ENCODE data around the gene MORC2. TPM values are rescaled to one million over a fixed set of nuclear protein-coding genes. Genes with fewer than 3 reads are reported as not detected.

Gene MORC2
- total RNA-seq, 1 experiment from 2014 or later, result 32.4 TPM

GRCh38 chr22:30968924-30969531 is 454 bp upstream of the MORC2 start, which contains the start of gene TUG1:
Gene TUG1, plus strand, starts transcription at chr22:30969265.
- Histone ChIP-seq H3K36me3 (peaks cover 81% of the 10 kb centered on the region), H3K4me3 (peak within 1 kb of the TSS; percentile 65), H3K27me3 (no peaks in the 10 kb centered on the region), H3K9me3 (peaks cover 51% of the 10 kb centered on the region)
- DNase-seq, result peak; percentile 99

GRCh38 chr22:30964858-30965257 is 3.7 kb downstream of the MORC2 start:
- peaks cover 15% of the 10 kb centered on the region for H3K9me3 ChIP-seq
- no peak for DNase-seq
- H3K4me3 ChIP-seq, result no peak overlapping the region
- peaks cover 49% of the 10 kb centered on the region for H3K36me3 ChIP-seq
- no peaks in the 10 kb centered on the region for H3K27me3 ChIP-seq

GRCh38 chr22:30955153-30955552 is 13.4 kb downstream of the MORC2 start:
- Histone ChIP-seq H3K27me3 (no peaks in the 10 kb centered on the region), H3K4me3 (no peak overlapping the region), H3K36me3 (peaks cover 75% of the 10 kb centered on the region), H3K9me3 (no peaks in the 10 kb centered on the region)
- no peak for DNase-seq

GRCh38 chr22:30953206-30953605 is 15.4 kb downstream of the MORC2 start:
- Histone ChIP-seq H3K27me3 (no peaks in the 10 kb centered on the region), H3K9me3 (no peaks in the 10 kb centered on the region), H3K4me3 (no peak overlapping the region), H3K36me3 (peaks cover 85% of the 10 kb centered on the region)
- DNase-seq, result no peak

- Histone ChIP-seq H3K27me3 (no peaks in the 10 kb centered on the region), H3K9me3 (no peaks in the 10 kb centered on the region), H3K4me3 (no peak overlapping the region), H3K36me3 (peaks cover 87% of the 10 kb centered on the region)
- DNase-seq, result no peak
These were observed 18.5 kb downstream of the MORC2 start for GRCh38 chr22:30949934-30950660.

- no peaks in the 10 kb centered on the region for H3K9me3 ChIP-seq
- no peak overlapping the region for H3K4me3 ChIP-seq
- DNase-seq, result no peak
- H3K27me3 ChIP-seq, result no peaks in the 10 kb centered on the region
- peaks cover 91% of the 10 kb centered on the region for H3K36me3 ChIP-seq
These were observed 19.6 kb downstream of the MORC2 start for GRCh38 chr22:30948930-30949342.

GRCh38 chr22:30947816-30948454 is 20.6 kb downstream of the MORC2 start:
- no peaks in the 10 kb centered on the region for H3K9me3 ChIP-seq
- no peak overlapping the region for H3K4me3 ChIP-seq
- H3K36me3 ChIP-seq, result peaks cover 88% of the 10 kb centered on the region
- no peaks in the 10 kb centered on the region for H3K27me3 ChIP-seq
- no peak for DNase-seq

GRCh38 chr22:30947173-30947815 is 21.3 kb downstream of the MORC2 start:
- Histone ChIP-seq H3K4me3 (no peak overlapping the region), H3K9me3 (no peaks in the 10 kb centered on the region), H3K36me3 (peaks cover 88% of the 10 kb centered on the region), H3K27me3 (no peaks in the 10 kb centered on the region)
- DNase-seq, result no peak

- Histone ChIP-seq H3K9me3 (no peaks in the 10 kb centered on the region), H3K4me3 (no peak overlapping the region), H3K27me3 (no peaks in the 10 kb centered on the region), H3K36me3 (peaks cover 92% of the 10 kb centered on the region)
- DNase-seq, result no peak
These were observed 22.2 kb downstream of the MORC2 start for GRCh38 chr22:30946354-30946753.

GRCh38 chr22:30945653-30946052 is 22.9 kb downstream of the MORC2 start:
- H3K27me3 ChIP-seq, result no peaks in the 10 kb centered on the region
- no peak overlapping the region for H3K4me3 ChIP-seq
- DNase-seq, result no peak
- no peaks in the 10 kb centered on the region for H3K9me3 ChIP-seq
- peaks cover 88% of the 10 kb centered on the region for H3K36me3 ChIP-seq

- no peak for DNase-seq
- H3K4me3 ChIP-seq, result no peak overlapping the region
- H3K9me3 ChIP-seq, result no peaks in the 10 kb centered on the region
- no peaks in the 10 kb centered on the region for H3K27me3 ChIP-seq
- peaks cover 88% of the 10 kb centered on the region for H3K36me3 ChIP-seq
These were observed 23.6 kb downstream of the MORC2 start for GRCh38 chr22:30944986-30945385.

GRCh38 chr22:30943368-30943767 is 25.2 kb downstream of the MORC2 start:
- Histone ChIP-seq H3K9me3 (no peaks in the 10 kb centered on the region), H3K27me3 (no peaks in the 10 kb centered on the region), H3K36me3 (peaks cover 87% of the 10 kb centered on the region), H3K4me3 (no peak overlapping the region)
- no peak for DNase-seq

- no peak for DNase-seq
- Histone ChIP-seq H3K27me3 (no peaks in the 10 kb centered on the region), H3K4me3 (no peak overlapping the region), H3K36me3 (peaks cover 89% of the 10 kb centered on the region), H3K9me3 (no peaks in the 10 kb centered on the region)
These were observed 27.2 kb downstream of the MORC2 start for GRCh38 chr22:30941363-30941740.

- H3K36me3 ChIP-seq, result peaks cover 89% of the 10 kb centered on the region
- H3K9me3 ChIP-seq, result no peaks in the 10 kb centered on the region
- H3K27me3 ChIP-seq, result no peaks in the 10 kb centered on the region
- no peak for DNase-seq
- H3K4me3 ChIP-seq, result no peak overlapping the region
These were observed 27.8 kb downstream of the MORC2 start for GRCh38 chr22:30940685-30941362.

- H3K27me3 ChIP-seq, result no peaks in the 10 kb centered on the region
- H3K36me3 ChIP-seq, result peaks cover 97% of the 10 kb centered on the region
- no peak overlapping the region for H3K4me3 ChIP-seq
- no peak for DNase-seq
- H3K9me3 ChIP-seq, result no peaks in the 10 kb centered on the region
These were observed 34.5 kb downstream of the MORC2 start for GRCh38 chr22:30934053-30934452.

GRCh38 chr22:30933457-30933856 is 35.1 kb downstream of the MORC2 start:
- no peak for DNase-seq
- Histone ChIP-seq H3K4me3 (no peak overlapping the region), H3K36me3 (peaks cover 97% of the 10 kb centered on the region), H3K9me3 (no peaks in the 10 kb centered on the region), H3K27me3 (no peaks in the 10 kb centered on the region)

- no peaks in the 10 kb centered on the region for H3K9me3 ChIP-seq
- no peak overlapping the region for H3K4me3 ChIP-seq
- DNase-seq, result no peak
- H3K27me3 ChIP-seq, result no peaks in the 10 kb centered on the region
- peaks cover 97% of the 10 kb centered on the region for H3K36me3 ChIP-seq
These were observed 35.9 kb downstream of the MORC2 start for GRCh38 chr22:30932661-30933060.
